SJCRH30 (cell line): ENCODE measurements around the gene S100A3. TPM values are rescaled to one million over a fixed set of nuclear protein-coding genes. Genes with fewer than 3 reads are reported as not detected.
"Not testable (repeated sequence)": the region's sequence is repeated elsewhere in the genome, so short reads cannot be mapped to it uniquely, and the experiment has no call there.

ENCODE experiments used
- DNase-seq, 2 experiments: peaks; one replicate each; pipeline ENCODE4 v3.0.0-alpha.2; 2015 to 2020
- H3K27ac ChIP-seq: fragments of 250-450 bp; sonication (Bioruptor Pico); 2 replicates; pipeline ENCODE4 v1.5.1; 2020; ENCODE audit warnings: mild to moderate bottlenecking, moderate library complexity
- H3K27me3 ChIP-seq: fragments of 250-450 bp; sonication (Bioruptor Pico); 2 replicates; pipeline ENCODE4 v1.5.1; 2020; ENCODE audit warnings: mild to moderate bottlenecking, moderate library complexity
- H3K36me3 ChIP-seq: fragments of 250-450 bp; sonication (Bioruptor Pico); 2 replicates; pipeline ENCODE4 v1.5.1; 2020; ENCODE audit warnings: mild to moderate bottlenecking, moderate library complexity
- H3K4me1 ChIP-seq: fragments of 250-450 bp; sonication (Bioruptor Pico); 2 replicates; pipeline ENCODE4 v1.5.1; 2020; ENCODE audit warnings: mild to moderate bottlenecking, moderate library complexity
- H3K4me3 ChIP-seq: fragments of 250-450 bp; sonication (Bioruptor Pico); 2 replicates; pipeline ENCODE4 v1.5.1; 2020; ENCODE audit warnings: mild to moderate bottlenecking, moderate library complexity
- H3K9me3 ChIP-seq: fragments of 250-450 bp; sonication (Bioruptor Pico); replicated peaks from 2 replicates; pipeline ENCODE4 v1.5.1; 2020; ENCODE audit warnings: mild to moderate bottlenecking, moderate library complexity
- total RNA-seq: library from RNA; depleted of rRNA; stranded (reverse); fragments of >200 nt; shearing (Covaris generic); gene quantifications from 2 replicates; pipeline ENCODE4 v1.2.3, GENCODE V29; 2014

The S100A3 gene
- total RNA-seq, 1 experiment from 2014 or later = 1.0 TPM

DNA sequence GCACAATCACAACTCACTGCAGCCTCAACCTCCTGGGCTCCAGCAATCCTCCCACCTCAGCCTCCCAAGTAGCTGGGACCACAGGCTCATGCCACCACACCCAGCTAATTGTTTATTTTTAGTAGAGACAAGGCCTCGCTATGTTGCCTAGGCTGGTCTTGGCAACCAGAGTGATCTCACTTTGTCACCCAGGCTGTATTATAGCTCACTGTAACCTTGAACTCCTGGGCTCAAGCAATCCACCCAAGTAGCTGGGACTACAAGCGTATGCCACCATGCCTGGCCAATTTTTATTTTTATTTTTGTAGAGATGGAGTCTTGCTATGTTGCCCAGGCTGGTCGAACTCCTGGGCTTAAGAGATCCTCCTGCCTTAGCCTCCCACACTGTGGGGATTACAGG, 13.0 kb upstream of the S100A3 start:
- not testable (repeated sequence) for H3K27ac ChIP-seq, H3K9me3 ChIP-seq, H3K36me3 ChIP-seq, H3K4me3 ChIP-seq, H3K27me3 ChIP-seq, DNase-seq
- H3K4me1 ChIP-seq = peaks cover 24% of the 10 kb centered on the region

DNA sequence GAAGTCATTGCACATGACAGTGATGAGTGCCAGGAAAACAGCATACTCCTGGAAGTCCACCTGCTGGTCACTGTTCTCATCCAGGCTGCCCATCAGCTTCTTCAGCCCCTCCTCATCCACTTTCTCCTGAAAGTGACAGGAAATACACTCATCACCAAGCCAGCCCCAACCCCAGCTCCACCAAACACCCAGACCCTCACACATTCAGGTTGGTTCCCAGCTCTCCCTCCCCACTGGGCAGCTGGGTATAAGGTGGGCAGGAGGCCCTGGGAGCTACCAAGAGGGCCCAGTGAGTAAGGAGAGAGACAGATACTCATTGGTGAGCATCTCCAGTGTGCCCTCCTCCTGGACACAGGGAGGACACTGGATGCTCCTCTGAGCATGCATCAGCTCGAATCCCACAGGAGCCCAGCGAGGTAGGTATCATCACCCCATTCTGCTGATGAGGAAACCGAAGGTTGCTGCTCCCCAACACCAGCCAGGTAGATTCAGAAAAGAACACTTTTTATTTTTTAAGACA, 12.5 kb upstream of the S100A3 start:
- Histone ChIP-seq H3K36me3 (no peaks in the 10 kb centered on the region), H3K4me3 (no peak overlapping the region), H3K27me3 (no peaks in the 10 kb centered on the region), H3K27ac (no peak overlapping the region), H3K9me3 (no peaks in the 10 kb centered on the region), H3K4me1 (peaks cover 20% of the 10 kb centered on the region)
- DNase-seq = no peak

DNA sequence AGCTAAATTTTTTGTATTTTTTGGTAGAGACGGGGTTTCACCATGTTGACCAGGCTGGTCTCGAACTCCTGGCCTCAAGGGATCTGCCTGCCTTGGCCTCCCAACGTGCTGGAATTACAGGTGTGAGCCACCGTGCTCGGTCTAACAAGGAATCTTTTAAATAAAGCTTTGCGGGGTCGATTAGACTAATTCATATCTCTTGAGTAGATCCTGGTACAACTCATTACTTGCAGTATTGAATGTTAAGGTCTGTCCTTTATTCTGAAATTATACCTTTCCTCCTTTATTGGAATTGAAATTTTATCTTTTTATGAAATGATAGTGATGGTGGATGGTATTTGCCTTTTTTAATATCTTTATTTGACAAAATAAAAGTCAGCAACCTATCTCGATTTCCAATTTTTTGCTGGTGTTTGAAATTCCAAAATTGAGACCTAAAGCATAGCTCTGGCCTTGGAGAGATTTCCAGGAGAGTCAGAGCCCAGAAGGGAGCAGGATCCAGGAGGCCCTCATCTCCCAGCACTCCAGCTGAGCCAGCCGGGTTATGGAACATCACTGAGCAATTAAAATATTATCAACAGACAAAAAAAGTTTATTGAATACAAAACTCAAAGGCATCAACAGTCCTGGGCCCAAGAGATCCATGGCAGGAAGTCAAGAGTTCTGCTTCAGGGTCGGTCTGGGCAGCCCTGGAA, 11.9 kb upstream of the S100A3 start:
- no peak overlapping the region for H3K4me3 ChIP-seq
- DNase-seq = no peak
- H3K27me3 ChIP-seq = no peaks in the 10 kb centered on the region
- no peaks in the 10 kb centered on the region for H3K9me3 ChIP-seq
- H3K4me1 ChIP-seq = peaks cover 18% of the 10 kb centered on the region
- H3K36me3 ChIP-seq = no peaks in the 10 kb centered on the region
- no peak overlapping the region for H3K27ac ChIP-seq

DNA sequence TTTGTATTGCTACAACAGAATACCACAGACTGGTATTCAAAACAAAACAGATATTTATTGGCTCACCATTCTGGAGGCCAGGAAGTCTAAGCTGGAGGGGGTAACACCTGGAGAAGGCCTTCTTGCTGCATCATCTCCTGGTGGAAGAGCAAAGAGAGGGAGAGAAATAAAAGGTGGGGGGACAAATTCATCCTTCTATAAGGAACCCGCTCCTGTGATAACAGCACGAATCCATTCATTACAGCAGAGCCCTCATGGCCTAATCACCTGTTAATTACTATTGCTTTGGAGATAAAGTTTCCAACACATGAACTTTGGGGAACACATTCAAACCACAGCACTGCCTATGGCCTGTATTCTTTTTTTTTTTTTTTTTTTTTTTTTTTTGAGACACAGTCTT, 11.2 kb upstream of the S100A3 start:
- no peaks in the 10 kb centered on the region for H3K27me3 ChIP-seq
- H3K4me1 ChIP-seq = peaks cover 11% of the 10 kb centered on the region
- no peaks in the 10 kb centered on the region for H3K36me3 ChIP-seq
- no peak overlapping the region for H3K27ac ChIP-seq
- H3K9me3 ChIP-seq = no peaks in the 10 kb centered on the region
- H3K4me3 ChIP-seq = no peak overlapping the region
- no peak for DNase-seq

GRCh38 chr1:153557877-153558276, 8.8 kb upstream of the S100A3 start:
- H3K27ac ChIP-seq = no peak overlapping the region
- H3K9me3 ChIP-seq = no peaks in the 10 kb centered on the region
- H3K4me3 ChIP-seq = no peak overlapping the region
- no peak for DNase-seq
- H3K36me3 ChIP-seq = no peaks in the 10 kb centered on the region
- H3K4me1 ChIP-seq = peaks cover 10% of the 10 kb centered on the region
- no peaks in the 10 kb centered on the region for H3K27me3 ChIP-seq

DNA sequence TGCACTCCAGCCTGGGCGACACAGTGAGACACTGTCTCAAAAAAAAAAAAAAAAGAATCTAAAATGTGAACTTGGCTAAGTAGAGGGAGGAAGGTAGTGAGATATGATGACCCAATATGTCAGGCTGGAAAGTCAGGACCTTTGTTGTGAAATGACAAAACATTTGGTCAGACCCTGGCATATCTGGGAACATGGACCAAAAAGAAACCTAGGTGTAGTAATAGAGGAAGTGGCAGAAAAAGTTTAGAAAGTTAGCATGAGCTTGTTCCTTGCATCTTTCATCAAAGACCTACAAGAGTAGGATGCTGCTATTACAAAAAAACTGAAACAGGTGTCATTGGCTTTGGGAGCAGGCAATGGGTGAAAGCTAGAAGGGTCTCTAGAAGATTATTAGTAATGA, 7.3 kb upstream of the S100A3 start:
- H3K27me3 ChIP-seq = no peaks in the 10 kb centered on the region

DNA sequence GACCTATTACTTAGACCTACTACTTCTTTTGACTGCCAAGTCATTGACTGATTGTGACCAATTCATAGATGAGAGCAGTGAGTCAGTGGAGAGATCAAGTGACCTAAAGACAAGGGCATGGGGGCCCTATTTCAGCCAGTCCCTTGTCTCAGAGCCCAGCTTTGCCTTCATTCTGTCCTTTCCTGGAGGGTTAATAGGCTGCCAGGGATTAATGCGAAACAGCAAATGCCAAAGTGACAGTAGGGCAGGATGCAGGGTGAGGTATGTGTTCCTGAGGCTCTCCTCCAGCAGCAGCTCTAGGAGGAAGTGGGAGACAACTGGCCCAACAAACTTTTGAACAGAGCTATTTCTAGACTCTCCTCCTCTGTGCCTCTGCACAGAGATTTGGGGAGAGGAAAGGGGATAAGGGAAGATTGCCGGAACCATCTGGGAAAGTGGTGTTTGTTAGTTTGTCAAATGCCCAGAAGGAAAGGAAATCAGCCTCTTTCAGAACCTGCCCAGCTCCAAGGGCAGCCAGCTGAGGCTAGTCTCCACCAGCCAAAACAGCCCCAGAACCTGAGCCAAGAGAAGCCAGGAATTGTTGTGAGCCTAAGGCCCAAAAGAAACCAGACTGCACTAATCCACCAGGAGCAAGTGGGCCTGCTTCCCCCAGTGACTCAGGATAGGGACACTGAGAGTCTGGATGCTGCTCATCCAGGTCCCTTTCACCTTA, 4.9 kb upstream of the S100A3 start:
- Histone ChIP-seq H3K27me3 (no peaks in the 10 kb centered on the region), H3K4me3 (no peak overlapping the region), H3K27ac (no peak overlapping the region), H3K9me3 (no peaks in the 10 kb centered on the region), H3K4me1 (peaks cover 17% of the 10 kb centered on the region), H3K36me3 (no peaks in the 10 kb centered on the region)
- DNase-seq = no peak

More for the DNA sequence above, 7.3 kb upstream of the S100A3 start:
- Histone ChIP-seq H3K27ac (no peak overlapping the region), H3K9me3 (no peaks in the 10 kb centered on the region), H3K36me3 (no peaks in the 10 kb centered on the region), H3K4me1 (peaks cover 10% of the 10 kb centered on the region), H3K4me3 (no peak overlapping the region)
- no peak for DNase-seq

- DNase-seq = no peak
- Histone ChIP-seq H3K27me3 (no peaks in the 10 kb centered on the region), H3K4me3 (no peak overlapping the region), H3K36me3 (no peaks in the 10 kb centered on the region), H3K27ac (no peak overlapping the region), H3K9me3 (no peaks in the 10 kb centered on the region), H3K4me1 (peaks cover 21% of the 10 kb centered on the region)
Observed at GRCh38 chr1:153553096-153553495, 4.0 kb upstream of the S100A3 start.

GRCh38 chr1:153552335-153552734, 3.3 kb upstream of the S100A3 start:
- no peak overlapping the region for H3K4me3 ChIP-seq
- H3K27me3 ChIP-seq = no peaks in the 10 kb centered on the region
- H3K4me1 ChIP-seq = peaks cover 21% of the 10 kb centered on the region
- H3K27ac ChIP-seq = no peak overlapping the region
- no peak for DNase-seq
- no peaks in the 10 kb centered on the region for H3K36me3 ChIP-seq
- no peaks in the 10 kb centered on the region for H3K9me3 ChIP-seq

- no peak for DNase-seq
- Histone ChIP-seq H3K27ac (no peak overlapping the region), H3K4me1 (peaks cover 21% of the 10 kb centered on the region), H3K9me3 (no peaks in the 10 kb centered on the region), H3K36me3 (no peaks in the 10 kb centered on the region), H3K4me3 (no peak overlapping the region), H3K27me3 (no peaks in the 10 kb centered on the region)
Observed at GRCh38 chr1:153550827-153551500, 1.9 kb upstream of the S100A3 start.

GRCh38 chr1:153550398-153550758, 1.3 kb upstream of the S100A3 start:
- H3K27me3 ChIP-seq = no peaks in the 10 kb centered on the region
- no peaks in the 10 kb centered on the region for H3K36me3 ChIP-seq
- H3K27ac ChIP-seq = no peak overlapping the region
- no peak overlapping the region for H3K4me3 ChIP-seq
- no peak for DNase-seq
- H3K4me1 ChIP-seq = peaks cover 21% of the 10 kb centered on the region
- H3K9me3 ChIP-seq = no peaks in the 10 kb centered on the region

GRCh38 chr1:153549741-153550397, 811 bp upstream of the S100A3 start:
- Histone ChIP-seq H3K27me3 (no peaks in the 10 kb centered on the region), H3K4me3 (no peak overlapping the region), H3K27ac (no peak overlapping the region), H3K9me3 (no peaks in the 10 kb centered on the region), H3K4me1 (peaks cover 21% of the 10 kb centered on the region), H3K36me3 (no peaks in the 10 kb centered on the region)
- no peak for DNase-seq

DNA sequence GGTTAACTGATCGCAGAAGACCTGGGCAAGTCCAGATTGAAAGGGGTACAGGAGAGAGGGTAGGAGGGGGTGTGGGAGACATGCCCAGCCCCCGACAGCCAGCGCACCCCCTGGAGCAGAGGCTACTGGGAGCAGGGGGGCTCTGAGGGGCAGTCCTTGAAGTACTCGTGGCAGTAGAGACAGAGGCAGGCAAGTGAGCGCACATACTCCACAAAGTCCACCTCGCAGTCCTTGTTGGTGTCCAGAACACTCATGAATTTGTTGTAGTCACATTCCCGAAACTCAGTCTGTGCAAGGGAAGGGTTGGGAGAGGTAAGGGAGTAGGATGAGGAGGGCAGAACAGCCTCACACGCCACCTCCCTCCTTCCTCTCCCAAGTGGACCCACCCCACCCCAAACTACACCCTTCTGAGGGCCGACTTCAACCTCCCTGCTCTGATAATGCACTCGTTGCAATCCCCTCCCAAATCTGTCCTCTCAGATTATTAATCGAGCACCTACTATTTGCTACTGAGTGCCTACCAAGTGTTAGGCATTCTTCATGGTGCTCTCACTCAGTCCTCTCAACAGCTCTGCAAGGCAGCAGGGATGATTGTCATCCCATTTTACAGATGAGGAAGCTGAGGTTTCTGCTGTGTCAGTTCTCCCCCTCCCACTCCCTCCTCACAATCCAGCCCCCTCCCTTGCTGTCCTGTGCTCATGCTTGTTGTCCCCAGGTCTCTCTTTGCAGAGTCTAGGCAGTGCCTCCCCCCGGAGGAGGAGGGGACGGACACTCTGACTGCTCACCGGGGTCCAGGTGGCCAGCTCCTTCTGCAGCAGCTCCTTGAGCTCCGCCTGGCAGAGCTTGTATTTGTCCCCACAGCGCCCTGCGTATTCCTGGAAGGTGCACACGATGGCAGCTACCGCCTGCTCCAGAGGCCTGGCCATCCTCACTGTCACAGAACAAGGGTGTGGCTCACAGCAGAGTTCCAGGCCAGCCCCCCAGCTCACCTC, 1.2 kb downstream of the S100A3 start:
- no peak for DNase-seq
- no peaks in the 10 kb centered on the region for H3K27me3 ChIP-seq
- no peaks in the 10 kb centered on the region for H3K9me3 ChIP-seq
- H3K36me3 ChIP-seq = no peaks in the 10 kb centered on the region
- no peak overlapping the region for H3K4me3 ChIP-seq
- H3K4me1 ChIP-seq = peaks cover 14% of the 10 kb centered on the region
- no peak overlapping the region for H3K27ac ChIP-seq
